NCI-H2196 (cell line): ENCODE measurements around the gene PPIAL4G.
"Not testable (repeated sequence)": the region's sequence is repeated elsewhere in the genome, so short reads cannot be mapped to it uniquely, and the experiment has no call there.

Experiments used
- DNase-seq: peaks from one replicate; lab custom pipeline; 2025; ENCODE audit not compliant: unreplicated experiment; lab: John Stamatoyannopoulos, UW

The PPIAL4G gene

DNA sequence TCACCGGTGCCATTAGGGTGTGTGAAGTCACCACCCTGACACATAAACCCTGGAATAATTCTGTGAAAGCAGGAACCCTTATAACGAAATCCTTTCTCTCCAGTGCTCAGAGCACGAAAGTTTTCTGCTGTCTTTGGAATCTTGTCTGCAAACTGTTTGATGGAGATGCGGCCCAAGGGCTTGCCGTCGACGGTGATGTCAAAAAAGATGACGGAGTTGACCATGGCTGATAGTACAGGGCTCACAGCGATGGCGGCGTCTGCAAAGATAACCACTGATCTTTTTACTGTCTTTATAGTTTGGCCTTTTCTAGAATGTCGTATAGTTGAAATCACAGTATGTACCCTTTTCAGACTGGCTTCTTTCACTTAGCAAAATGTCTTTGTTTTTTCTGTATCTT, at the start of gene PPIAL4G:
Gene PPIAL4G (minus strand): TSS at position 274 of the 400 bp plus-strand sequence. CDS start 50 bp downstream, at position 224.
- not testable (repeated sequence) for DNase-seq

DNA sequence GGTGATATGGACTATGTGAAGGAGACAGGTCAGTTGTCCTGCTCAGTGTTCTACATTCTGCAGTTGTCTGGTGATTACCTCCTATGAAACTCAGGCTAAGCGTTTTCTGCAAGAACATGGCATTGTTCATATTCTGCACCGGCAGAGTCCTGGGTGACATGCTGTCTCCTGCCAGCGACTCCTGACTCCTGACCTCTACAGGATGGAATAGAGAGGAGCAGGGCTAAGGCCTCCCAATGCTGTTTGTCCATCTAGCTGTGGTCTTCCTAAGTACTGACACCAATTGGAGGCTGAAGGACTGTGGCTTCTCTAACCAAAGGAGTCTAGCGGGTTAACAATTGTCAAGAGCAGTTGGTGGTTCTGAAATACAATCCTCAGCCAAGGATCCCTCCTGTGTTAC, 49.1 kb upstream of the PPIAL4G start:
- not testable (repeated sequence) for DNase-seq

DNA sequence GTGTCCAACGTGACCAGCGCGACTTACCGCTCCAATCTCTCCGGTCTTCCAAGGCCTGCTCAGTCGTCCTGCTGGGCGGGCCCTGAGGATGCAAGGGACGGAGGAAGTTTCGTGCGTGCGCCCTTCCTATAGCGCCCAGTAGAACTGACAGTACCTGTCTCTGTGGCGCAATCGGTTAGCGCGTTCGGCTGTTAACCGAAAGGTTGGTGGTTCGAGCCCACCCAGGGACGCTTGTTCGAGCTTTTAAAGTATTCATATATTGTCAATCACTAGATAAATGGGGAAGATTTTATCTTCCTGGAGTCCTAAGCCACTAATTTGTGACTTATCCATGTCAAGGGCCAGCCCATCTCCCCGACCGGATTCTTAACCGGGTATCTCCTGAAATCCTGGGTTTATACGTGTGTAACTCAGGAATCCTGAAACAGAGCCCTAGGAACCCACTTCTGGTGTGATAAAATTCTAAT, 46.0 kb upstream of the PPIAL4G start:
- not testable (repeated sequence) for DNase-seq

DNA sequence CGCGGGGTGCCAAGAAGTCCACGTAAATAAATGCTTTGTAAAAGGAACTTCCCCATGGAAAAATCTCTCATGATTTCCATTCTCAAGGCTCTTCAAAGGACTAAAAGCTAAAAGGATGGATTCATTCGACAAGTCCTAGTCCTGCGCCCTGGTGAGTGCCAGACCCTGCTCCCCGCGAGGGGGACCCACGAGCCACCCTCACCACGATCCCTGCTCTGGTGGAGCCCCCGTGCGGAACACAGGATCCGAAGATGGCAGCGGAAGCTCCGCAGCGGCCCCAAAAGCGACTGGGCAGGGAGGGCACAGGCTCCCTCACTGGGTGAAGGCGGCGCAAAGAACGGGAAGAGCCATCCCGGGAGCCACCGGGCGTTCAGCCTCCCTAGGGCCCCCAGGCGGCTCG, 45.5 kb upstream of the PPIAL4G start:
- not testable (repeated sequence) for DNase-seq

DNA sequence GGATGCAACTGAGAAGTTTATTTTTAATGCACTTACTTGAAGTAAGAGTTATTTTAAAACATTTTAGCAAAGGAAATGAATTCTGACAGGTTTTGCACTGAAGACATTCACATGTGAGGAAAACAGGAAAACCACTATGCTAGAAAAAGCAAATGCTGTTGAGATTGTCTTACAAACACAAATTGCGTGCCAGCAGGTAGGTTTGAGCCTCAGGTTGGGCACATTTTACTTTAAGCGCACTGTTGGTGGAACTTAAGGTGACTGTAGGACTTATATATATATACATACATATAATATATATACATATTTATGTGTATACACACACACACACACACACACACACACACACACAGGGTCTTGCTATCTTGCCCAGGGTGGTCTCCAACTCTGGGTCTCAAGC, 43.5 kb upstream of the PPIAL4G start:
- not testable (repeated sequence) for DNase-seq

DNA sequence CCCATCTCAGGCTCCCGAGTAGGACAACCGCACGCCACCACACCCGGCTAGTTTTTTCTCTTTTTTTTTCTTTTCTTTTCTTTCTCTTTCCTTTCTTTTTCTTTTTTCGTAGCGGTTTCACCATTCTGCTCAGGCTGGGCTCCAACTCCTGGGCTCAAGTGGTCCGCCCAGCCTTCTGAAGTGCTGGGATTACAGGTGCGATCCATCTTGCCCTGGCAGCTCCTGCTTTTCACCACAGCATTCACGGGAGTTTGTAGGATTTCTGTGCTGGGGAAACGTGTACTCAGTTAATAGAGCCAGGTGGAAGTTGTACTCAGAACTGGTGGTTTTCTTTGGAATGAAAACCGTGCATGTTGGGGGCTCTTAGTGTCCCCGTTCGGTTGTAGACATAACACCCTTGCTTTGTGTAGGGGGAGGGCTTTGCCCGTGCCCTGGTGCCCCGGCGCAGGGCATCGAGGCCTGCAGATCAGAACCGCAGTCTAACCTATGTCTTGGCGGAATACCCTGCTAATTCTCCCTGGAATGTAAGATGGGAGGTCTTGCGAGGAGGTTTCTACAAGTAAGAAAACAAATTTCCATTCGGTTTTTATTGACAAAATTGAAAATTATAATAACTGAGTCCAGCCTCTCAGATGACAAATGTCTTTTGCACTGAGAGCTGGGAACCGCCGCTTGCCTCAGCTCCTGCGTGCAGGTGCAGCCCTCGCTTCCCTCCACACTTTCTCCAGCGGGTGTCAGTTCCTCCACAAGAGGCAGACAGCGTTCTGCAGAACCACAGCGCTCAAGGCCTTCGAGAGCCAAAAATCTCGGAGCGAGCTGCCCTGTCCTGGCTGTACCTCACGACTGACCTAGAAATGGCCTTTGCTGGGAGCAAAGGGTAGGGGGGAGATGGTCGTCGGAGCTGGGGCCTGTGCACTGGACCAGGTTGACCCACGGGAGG, 40.4 kb upstream of the PPIAL4G start:
- DNase-seq, result not testable (repeated sequence)

DNA sequence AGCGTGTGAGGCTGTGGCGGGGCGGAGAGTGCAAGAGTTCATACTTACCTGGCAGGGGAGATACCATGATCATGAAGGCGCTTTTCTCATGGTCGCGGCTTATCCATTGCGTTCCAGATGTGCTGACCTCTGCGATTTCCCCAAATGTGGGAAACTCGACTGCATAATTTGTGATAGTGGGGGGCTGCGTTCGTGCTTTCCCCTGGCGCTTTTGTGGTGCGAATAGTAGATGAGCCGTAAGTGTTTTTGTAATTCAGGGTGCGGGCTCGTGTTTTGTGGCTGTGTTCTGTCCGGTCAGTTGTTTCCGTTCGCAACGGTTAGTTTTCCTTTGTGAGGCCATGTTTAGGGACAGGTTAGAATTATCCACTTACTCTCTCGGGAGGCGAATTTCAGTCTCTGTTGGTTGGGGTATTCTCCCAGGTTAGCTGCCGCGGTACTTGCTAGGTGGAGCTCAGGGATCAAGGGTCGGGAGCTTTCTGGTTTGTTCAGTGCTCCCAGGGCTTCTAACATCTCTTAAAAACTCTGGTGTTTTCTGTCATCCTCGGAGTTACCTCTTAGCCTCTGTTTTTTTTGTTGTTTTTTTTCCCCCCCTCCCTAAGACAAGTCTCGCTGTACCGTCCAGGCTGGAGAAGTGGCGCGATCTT, 39.6 kb upstream of the PPIAL4G start:
- DNase-seq, result peak; percentile 80

DNA sequence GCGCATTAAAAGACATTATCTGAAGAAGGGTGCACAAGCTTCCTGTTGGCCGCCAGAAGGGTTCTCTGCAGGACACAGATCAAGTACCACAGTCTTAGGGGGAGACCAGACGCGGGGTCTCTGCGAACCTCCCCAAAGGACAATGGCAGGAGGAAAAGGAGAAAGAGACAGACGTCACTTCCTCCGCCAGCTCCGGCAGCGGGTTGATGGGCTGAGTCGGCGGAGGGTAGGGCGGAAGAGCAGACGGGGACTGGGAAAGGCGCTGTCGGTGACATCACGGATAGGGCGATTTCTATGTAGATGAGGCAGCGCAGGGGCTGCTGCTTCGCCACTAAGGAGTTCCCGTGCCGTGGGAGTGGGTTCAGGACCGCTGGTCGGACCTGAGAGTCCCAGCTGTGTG, 39.0 kb upstream of the PPIAL4G start:
- DNase-seq, result peak; percentile 52

DNA sequence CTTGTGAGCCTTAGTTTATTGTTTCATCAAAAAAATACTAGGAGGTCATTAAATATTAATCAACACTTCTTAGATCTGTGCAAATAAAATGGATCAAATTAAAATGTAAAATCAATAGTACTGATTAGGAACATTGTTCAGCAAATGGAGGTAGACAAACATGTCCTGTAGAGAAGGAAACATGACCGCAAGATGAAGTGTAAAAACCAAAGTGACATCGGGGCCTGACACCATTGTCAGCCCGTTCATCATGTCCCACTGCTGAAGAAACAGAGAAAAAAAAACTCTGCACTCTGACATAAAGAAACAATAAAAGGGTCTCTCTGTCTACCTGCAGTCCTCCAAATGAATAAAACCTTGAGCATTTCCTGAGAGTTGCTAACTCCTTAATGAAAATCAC, 31.2 kb upstream of the PPIAL4G start:
- not testable (repeated sequence) for DNase-seq

DNA sequence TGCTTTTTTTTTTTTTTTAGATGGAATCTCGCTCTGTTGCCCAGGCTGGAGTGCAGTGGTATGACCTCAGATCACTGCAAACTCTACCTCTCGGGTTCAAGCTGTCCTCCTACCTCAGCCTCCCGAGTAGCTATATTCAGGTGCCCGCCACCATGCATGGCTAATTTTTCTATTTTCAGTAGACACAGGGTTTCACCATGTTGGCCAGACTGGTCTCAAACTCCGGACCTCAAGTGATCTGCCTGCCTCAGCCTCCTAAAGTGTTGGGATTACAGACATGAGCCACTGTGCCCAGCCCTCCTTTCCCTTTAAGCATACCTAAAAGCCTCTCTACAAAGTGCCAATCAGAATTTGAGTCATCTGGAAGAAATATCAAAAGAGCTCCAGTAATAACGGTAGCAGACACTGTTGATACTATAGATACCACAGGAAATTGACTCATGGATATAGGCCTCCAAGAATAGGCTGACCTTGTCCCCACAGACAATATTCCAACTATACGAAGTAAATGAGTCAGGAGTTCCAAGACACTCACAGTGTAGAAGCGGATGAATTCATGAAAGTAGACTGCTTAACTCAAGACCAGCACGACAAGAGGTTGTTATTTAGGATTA, 29.6 kb upstream of the PPIAL4G start:
- not testable (repeated sequence) for DNase-seq

DNA sequence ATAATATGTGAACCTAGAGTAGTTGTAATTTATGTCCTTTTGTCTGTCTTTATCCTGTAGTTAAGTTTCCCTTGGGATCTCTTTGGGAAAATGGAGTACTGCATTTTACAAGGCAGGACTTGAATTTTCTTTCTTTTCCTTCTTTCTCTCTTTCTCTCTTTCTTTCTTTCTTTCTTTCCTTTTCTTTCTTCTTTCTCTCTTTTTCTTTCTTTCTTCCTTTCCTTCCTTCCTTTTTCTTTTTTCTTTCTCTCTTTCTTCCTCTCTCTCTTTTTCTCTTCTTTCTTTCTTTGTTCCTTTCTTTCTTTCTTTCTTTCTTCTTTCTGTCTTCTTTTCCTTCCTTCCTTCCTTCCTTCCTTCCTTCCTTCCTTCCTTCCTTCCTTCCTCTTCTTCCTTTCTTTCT, 10.8 kb upstream of the PPIAL4G start:
- DNase-seq, result not testable (repeated sequence)

DNA sequence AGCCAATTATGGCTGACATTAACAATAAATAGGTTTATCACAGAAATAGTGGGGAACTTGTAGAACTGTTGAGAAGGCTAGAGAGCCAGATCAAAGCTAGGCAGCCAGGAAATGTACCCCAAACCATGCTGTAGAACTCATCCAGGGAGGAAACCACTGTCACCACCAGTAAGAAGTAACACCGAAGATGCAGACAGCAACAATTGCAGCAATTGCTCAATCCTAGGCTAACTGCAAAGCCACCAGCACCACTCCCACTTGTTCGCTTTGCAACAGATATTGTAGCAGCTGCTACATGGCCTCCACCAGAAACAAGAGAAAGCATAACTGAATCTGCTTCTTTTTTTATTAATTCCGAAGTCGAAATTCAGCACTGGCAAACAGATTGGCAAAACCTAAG, 2.0 kb downstream of the PPIAL4G start:
- DNase-seq, result not testable (repeated sequence)

DNA sequence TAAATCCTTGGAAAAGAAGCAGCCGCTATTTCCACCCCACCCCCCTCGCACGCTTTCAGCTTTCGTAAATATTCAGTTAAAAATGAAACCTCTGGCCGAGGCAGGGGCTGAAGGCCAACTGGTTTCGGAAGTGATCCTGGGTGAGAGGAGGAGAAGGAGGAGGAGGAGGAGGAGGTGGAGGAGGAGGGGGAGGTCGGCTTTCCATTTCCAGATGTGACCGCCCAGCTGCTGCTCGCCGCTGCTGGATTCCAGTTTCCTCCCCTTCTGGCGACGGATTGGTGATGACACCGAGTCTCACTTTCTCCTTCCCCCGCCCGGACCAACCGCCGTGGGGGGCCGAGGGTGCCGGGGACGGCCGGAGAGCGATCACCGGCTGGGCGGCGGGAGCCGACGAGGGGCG, 23.4 kb downstream of the PPIAL4G start:
- not testable (repeated sequence) for DNase-seq

DNA sequence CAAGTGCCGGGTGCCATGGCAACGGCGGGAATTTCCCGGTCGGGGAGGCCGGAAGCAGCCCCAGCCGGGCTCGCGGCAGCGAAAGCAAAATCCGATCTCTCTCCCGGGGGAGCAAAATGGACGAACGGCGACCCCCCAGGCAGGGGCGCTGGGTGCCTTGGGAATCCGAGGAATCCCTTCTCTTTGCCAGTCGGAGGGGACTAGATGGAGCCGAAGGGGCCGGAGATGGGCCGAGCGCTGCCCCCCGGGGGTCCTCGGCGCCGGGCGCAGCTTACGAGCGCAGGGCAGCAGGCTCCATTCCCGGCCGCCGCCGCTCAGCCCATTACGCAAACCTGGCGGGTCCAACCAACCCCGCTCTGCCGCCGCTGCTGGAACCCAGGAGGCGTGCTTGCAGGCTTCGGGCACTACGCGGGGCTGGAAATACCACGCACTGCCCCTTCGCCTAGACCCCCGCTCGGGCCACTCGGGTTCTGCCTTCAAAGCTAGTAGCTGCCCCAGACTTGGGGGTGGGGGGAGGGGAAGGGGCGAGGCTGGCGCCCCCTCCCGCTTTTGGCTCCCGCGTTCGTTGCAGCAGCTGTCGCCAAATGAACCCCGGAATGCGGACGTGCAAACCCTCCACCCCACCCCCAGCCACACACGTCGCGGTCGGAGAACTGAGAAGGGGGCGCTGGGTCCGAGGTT, 24.1 kb downstream of the PPIAL4G start:
- DNase-seq, result not testable (repeated sequence)

DNA sequence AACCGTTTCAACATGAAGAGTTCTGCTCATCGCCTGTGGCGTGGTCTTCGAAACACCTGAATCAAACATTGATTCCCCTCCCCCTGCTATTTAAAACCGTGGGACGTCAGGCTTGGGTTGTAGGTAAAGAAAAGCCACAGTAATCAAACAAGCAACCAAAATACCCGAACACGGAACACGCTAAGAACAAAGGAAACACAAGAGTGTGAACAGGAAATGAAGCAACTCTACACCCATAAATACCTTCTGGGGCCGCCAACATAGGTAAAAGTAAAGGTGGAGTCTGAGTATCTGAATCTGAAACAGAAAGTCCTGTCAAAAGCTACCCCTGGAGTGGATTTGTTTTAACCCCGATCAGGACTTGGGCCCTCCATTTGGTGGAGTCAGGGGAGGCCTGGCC, 24.7 kb downstream of the PPIAL4G start:
- DNase-seq, result not testable (repeated sequence)

DNA sequence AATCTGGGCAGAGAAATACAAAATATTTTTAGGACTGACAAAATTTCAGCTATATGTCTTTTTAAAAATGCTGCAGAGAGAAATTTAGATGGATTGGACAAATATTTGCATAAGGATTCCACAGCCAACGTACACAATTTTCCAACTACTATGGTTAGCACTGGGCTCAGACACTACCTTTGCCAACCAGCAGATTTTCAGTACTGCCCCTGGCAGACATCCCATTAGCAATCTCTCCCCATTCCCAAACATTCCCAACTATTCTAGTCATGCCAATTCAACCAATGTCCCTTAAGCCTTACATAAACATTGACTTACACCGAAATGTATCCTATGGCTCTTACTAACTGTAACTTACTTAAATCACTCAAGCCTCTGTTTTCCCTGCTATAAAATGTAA, 30.3 kb downstream of the PPIAL4G start:
- not testable (repeated sequence) for DNase-seq

DNA sequence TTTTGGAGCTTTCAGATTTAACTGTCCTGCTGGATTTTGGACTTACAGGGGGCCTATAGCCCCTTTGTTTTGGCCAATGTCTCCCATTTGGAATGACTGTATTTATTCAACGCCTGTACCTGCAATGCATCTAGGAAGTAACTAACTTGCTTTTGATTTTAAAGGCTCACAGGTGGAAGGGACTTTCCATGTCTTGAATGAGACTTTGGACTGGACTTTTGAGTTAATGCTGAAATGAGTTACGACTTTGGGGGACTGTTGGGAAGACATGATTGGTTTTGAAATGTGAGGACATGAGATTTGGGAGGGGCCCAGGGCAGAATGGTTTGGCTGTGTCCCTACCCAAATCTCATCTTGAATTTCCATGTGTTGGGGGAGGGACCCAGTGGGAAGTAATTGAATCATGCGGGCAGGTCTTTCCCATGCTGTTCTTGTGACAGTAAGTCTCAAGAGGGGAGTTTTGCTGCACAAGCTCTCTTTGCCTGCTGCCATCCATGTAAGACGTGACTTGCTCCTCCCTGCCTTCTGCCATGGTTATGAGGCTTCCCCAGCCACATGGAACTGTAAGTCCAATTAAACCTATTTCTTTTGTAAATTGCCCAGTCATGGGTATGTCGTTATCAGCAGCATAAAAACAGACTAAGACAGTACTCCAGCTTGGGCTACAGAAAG, 43.3 kb downstream of the PPIAL4G start:
- not testable (repeated sequence) for DNase-seq

DNA sequence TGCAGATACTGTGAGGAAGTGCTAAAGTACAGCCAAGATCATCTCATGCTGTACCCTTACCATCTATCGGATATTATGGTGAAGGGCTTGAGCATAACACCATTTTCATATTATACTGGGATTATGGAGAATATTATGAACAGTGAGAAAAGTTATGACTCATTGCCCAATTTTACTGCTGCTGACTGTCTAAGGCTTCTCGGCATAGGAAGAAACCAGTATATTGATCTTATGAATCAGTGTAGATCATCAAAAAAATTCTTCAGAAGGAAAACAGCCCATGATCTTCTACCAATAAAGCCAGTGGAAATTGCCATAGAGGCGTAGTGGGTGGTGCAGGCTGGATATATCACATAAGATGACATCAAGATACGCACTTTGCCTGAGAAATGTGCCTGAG, 47.7 kb downstream of the PPIAL4G start:
- DNase-seq, result no peak

DNA sequence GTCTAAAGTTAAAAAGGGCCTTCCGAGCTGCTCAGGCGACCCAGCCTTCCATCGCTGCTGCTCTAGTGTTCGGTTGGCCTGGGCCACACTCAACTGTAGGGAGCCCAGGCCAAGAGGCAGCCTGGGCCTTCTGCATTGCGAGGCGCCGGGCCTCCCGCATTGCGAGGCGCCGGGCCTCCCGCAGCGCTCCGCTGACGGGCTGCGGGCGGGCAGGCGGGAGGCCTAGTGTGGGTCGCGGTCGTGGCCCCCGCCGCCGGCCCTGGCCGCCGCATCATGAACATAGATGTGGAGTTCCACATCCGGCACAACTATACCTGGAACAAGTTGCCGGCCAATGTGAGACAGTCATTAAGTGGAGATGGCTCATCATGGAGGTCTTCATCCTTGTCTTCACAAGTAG, 48.3 kb downstream of the PPIAL4G start:
- no peak for DNase-seq

DNA sequence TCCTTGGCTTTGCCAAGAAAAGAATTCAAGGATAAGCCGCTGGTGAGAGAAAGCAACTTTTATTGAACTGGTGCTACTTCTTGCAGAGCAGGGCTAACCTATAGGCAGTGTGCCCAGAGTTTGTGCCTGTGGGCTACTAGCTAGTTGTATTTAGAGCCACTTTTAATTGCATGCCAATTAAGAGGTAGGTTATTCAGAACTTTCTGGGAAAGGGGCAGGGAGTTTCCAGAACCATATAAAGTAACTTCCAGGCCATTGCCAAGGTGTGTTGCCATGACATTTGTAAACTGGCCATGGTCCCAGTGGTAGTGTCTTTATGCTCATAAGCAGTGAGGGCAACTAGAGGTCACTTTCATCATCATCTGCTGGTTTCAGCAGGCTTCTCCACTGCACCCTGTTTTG, 50.2 kb downstream of the PPIAL4G start:
- DNase-seq, result peak; percentile 16
